ENCODE data around the gene ACP5.

Gene ACP5

DNA sequence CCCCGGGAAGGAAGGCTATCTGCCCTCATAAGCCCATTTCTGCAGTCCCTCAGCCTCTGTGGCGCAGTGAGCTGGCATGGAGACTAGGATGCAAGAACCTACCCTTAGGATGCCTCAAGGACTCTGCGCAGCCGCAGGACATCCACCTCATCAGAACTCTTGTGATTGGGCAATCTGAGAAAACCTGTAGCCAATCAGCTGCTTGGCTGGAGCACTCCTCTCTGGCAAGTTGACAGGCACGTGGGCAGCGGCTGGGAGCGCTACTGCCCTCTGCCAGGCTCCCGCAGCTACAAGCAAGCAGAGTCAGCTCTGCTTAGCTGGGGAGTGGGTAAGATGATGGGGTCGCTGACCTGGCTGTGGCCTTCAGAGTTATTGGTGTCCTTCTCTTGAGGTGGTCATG is 47.0 kb downstream of the ACP5 start:
- TF ChIP-seq, protein P1, sequence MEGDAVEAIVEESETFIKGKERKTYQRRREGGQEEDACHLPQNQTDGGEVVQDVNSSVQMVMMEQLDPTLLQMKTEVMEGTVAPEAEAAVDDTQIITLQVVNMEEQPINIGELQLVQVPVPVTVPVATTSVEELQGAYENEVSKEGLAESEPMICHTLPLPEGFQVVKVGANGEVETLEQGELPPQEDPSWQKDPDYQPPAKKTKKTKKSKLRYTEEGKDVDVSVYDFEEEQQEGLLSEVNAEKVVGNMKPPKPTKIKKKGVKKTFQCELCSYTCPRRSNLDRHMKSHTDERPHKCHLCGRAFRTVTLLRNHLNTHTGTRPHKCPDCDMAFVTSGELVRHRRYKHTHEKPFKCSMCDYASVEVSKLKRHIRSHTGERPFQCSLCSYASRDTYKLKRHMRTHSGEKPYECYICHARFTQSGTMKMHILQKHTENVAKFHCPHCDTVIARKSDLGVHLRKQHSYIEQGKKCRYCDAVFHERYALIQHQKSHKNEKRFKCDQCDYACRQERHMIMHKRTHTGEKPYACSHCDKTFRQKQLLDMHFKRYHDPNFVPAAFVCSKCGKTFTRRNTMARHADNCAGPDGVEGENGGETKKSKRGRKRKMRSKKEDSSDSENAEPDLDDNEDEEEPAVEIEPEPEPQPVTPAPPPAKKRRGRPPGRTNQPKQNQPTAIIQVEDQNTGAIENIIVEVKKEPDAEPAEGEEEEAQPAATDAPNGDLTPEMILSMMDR (IDR thresholded peaks at IDR 0.05; ENCODE audit: insufficient read depth, low read depth, low read length, missing control alignments), result peak; percentile 8
- peak; percentile 82 for DNase-seq (ENCODE audit: low read depth)
- H3K4me3 ChIP-seq (ENCODE audit: low read depth, low read length), result no peak overlapping the region

DNA sequence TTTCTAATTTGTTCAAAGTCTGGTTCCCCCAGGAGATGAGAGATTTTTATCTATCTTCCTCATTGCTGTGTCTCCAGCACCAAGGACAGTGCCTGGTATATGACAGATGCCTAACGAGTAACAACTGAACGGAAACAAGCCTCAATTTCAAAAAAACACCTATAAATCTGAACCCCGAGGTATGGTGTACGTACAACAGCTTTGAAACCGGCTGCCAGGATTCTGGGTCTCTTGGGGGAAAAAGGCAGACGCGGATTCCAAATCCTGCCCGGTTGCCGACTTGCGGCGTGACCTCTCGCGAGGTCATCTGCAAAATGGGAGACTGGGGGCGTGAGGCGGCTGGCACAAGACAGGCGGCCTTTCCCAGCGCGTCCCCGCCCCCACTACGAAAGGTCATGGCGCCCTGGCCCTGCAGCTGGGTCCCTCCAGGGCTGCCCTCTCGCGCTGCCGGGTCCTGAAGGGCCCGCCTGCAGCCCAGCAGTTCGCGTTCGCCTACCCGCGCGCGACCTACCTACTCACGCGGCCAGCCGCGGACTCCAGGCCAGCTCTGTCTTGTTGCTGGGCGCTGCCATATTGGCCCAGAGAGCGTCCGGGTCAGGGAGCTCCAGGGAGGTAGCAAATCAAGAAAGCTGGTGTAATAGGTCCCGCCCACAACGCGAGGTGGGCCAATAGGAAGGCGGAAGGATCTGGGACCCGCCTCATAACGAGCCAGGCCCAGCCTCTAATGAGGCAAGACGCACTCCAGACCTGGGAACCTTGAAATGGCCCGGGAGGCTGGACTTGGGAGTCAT is 48.7 kb downstream of the ACP5 start, which contains the start of gene ECSIT:
Gene ECSIT (minus strand): TSS at position 584 of the 791 bp plus-strand sequence. CDS start 9,964 bp downstream, outside the sequence.
- TF ChIP-seq, protein P1 (IDR thresholded peaks at IDR 0.05; ENCODE audit: insufficient read depth, low read depth, low read length, missing control alignments), result no peak
- H3K4me3 ChIP-seq (ENCODE audit: low read depth, low read length), result peak within 1 kb of the TSS; percentile 87
- DNase-seq (ENCODE audit: low read depth), result peak; percentile 98
